Lower leg skin (tissue), 3 donors: ENCODE results near the gene HCST.

ENCODE experiments used
- CTCF ChIP-seq, 3 donors: fragments of 450-650 bp; IDR thresholded peaks; one replicate each; pipeline ENCODE4 v1.5.1; 2016; ENCODE audit warnings: antibody characterized with exemption in 3 of 3, mild to moderate bottlenecking in 3 of 3, moderate library complexity in 2 of 3
- POLR2A ChIP-seq, 2 donors: fragments of 450-650 bp; IDR thresholded peaks; one replicate each; pipeline ENCODE4 v1.6.1; 2016 to 2017; ENCODE audit warnings: antibody characterized with exemption in 2 of 2, mild to moderate bottlenecking in 1 of 2, moderate library complexity in 1 of 2

GRCh38 chr19:35882114-35882832 is 20.1 kb upstream of the HCST start:
- TF ChIP-seq POLR2A (IDR thresholded peaks at IDR 0.05) = no peak
- TF ChIP-seq CTCF (IDR thresholded peaks at IDR 0.05) = peak in 1 of 3 donors; percentile 13
